LNCaP clone FGC (cell line): ENCODE results near the gene ACOT6.
"Not testable (repeated sequence)": the region's sequence is repeated elsewhere in the genome, so short reads cannot be mapped to it uniquely, and the experiment has no call there.

Experiments
- DNase-seq: peaks from one replicate; pipeline ENCODE4 v3.0.0-alpha.2; 2011; ENCODE audit warnings: low read depth
- H3K4me3 ChIP-seq: 2 replicates; pipeline ENCODE4 v1.5.1; 2011; ENCODE audit warnings: mild to moderate bottlenecking, low read depth, low read length, control low read depth
- TF ChIP-seq, protein P1 (sequence below): IDR thresholded peaks from 2 replicates; pipeline ENCODE4 v1.5.1; 2012; ENCODE audit warnings: mild to moderate bottlenecking; ENCODE audit not compliant: control insufficient read depth, insufficient read depth; ENCODE audit errors: extremely low read depth

ACOT6 gene, protein sequence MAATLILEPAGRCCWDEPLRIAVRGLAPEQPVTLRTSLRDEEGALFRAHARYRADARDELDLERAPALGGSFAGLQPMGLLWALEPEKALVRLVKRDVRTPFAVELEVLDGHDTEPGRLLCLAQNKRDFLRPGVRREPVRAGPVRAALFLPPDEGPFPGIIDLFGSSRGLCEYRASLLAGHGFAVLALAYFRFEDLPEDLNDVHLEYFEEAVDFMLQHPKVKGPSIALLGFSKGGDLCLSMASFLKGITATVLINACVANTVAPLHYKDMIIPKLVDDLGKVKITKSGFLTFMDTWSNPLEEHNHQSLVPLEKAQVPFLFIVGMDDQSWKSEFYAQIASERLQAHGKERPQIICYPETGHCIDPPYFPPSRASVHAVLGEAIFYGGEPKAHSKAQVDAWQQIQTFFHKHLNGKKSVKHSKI

DNA sequence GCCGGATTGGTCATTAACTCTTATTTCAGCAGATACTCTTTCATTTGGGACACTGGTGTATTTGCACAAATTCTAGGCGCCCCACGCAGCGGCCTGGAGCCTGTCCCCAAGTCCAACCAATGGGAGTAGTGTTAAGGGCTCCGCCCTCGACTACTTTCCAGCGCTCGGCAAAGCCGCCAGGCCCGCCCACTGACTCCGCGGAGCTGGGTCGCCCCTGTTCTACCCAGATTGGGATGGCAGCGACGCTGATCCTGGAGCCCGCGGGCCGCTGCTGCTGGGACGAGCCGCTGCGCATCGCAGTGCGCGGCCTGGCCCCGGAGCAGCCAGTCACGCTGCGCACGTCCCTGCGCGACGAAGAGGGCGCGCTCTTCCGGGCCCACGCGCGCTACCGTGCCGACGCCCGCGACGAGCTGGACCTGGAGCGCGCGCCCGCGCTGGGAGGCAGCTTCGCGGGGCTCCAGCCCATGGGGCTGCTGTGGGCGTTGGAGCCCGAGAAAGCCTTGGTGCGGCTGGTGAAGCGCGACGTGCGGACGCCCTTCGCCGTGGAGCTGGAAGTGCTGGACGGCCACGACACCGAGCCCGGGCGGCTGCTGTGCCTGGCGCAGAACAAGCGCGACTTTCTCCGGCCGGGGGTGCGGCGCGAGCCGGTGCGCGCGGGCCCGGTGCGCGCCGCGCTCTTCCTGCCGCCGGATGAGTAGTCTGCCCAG lies at the start of gene ACOT6:
TSS of gene ACOT6 (plus strand) at position 179 of the 707 bp plus-strand sequence. CDS start at position 234, 55 bp downstream.
- no peak for DNase-seq
- H3K4me3 ChIP-seq: no peak within 1 kb of the TSS
- TF ChIP-seq, protein P1, sequence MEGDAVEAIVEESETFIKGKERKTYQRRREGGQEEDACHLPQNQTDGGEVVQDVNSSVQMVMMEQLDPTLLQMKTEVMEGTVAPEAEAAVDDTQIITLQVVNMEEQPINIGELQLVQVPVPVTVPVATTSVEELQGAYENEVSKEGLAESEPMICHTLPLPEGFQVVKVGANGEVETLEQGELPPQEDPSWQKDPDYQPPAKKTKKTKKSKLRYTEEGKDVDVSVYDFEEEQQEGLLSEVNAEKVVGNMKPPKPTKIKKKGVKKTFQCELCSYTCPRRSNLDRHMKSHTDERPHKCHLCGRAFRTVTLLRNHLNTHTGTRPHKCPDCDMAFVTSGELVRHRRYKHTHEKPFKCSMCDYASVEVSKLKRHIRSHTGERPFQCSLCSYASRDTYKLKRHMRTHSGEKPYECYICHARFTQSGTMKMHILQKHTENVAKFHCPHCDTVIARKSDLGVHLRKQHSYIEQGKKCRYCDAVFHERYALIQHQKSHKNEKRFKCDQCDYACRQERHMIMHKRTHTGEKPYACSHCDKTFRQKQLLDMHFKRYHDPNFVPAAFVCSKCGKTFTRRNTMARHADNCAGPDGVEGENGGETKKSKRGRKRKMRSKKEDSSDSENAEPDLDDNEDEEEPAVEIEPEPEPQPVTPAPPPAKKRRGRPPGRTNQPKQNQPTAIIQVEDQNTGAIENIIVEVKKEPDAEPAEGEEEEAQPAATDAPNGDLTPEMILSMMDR: no peak

DNA sequence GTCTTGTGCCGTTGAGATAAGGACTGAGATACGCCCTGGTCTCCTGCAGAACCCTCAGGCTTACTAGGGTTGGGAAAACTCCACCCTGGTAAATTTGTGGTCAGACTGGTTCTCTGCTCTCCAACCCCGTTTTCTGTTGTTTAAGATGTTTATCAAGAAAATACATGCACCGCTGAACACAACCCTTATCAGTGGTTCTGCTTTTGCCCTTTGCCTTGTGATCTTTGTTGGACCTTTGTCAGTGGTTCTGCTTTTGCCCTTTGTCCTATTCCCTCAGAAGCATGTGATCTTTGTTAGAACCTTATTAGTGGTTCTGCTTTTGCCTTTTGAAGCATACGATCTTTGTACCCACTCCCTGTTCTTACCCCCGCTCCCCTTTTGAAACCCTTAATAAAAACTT lies 49.6 kb upstream of the ACOT6 start:
- not testable (repeated sequence) for DNase-seq

DNA sequence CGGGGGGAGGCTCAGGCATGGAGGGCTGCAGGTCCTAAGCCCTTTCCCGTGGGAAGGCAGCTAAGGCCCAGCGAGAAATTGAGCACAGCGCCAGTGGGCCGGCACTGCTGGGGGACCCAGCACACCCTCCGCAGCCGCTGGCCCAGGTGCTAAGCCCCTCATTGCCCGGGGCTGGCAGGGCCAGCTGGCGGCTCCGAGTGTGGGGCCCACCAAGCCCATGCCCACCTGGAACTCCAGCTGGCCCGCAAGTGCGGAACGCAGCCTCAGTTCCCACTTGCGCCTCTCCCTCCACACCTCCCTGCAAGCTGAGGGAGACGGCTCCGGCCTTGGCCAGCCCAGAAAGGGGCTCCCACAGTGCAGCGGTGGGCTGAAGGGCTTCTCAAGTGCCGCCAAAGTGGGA lies 45.9 kb upstream of the ACOT6 start:
- H3K4me3 ChIP-seq, DNase-seq: not testable (repeated sequence)

More for the DNA sequence above, 49.6 kb upstream of the ACOT6 start:
- not testable (repeated sequence) for H3K4me3 ChIP-seq

DNA sequence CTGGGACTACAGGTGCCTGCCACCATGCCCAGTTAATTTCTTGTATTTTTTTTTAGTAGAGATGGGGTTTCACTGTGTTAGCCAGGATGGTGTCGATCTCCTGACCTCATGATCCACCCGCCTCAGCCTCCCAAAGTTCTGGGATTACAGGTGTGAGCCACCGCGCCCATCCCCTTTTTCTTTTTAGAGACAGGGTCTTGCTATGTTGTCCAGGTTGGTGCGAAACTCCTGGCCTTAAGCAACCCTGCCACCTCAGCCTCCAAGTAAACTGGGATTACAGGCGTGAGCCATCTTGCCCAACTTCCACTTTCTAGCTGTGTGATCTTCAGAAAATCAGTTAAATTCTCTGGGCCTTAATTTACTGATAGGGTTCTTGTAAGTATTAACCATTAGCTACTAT lies 45.4 kb upstream of the ACOT6 start:
- H3K4me3 ChIP-seq, DNase-seq: not testable (repeated sequence)

DNA sequence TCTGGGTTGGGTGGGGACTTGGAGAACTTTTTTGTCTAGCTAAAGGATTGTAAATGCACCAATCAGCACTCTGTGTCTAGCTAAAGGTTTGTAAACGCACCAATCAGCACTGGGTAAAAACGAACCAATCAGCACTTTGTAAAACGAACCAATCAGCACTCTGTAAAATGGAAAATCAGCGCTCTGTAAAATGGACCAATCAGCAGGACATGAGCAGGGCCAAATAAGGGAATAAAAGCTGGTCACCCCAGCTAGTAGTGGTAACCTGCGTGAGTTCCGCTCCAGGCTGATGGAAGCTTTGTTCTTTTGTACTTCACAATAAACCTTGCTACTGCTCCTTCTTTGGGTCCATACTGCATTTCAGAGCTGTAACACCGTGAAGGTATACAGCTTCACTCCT lies 45.0 kb upstream of the ACOT6 start:
- no peak overlapping the region for H3K4me3 ChIP-seq
- TF ChIP-seq, protein P1: no peak
- DNase-seq: no peak

DNA sequence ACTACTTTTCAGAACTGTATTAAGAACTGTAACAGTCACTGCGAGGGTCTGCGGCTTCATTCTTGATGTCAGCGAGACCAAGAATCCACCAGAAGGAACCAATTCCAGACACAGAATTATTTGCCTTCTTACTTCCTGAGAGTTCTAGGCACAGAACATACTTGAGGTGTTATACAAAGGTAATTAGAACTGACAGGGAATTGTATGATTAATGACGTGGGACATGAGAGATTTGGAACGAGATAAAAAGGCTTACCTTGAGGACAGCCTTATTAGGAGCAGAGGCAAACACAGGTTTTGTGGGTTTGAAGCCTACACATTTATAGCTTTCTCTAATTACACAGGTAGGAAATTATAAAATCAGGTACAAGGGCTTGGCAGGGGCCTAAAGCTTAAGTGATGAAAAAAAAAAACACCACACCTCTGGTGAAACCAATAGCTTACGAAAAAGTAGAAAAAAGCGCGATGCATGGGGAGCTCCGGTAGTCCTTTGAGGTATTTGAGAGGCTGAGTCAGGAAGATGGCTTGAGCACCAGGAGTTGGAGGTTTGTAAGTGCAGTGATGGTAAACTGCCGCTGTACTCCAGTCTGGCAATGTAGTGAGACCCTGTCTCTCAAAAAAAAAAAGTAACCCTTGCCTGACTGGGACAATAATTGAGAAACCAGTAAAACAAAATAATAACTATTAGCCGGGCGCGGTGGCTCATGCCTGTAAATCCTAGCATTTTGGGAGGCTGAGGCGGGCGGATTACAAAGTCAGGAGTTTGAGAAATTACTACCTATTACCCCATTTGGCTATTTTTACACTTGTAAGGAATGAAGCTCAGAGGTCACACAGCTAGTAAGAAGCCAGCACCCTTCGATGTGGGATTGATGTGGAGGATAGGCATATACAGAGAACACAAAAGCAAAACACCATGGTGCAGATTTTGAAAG lies 44.1 kb upstream of the ACOT6 start:
- TF ChIP-seq, protein P1: no peak
- no peak for DNase-seq
- H3K4me3 ChIP-seq: peak overlapping the region; percentile 59

DNA sequence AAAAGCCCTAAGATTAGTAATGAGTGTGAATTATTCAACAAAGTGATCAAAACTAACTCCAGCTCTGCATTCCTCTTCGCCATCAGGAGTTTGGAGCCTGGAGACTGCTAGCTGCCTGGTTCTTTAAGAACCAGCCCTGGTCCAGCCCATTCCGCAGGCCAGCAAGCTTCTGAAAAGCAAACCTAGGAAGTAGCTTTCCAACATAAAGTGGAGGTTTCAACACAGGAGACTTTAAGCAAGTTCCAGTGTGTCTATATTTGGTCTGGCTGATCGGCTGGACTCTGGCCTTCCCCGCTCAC lies 43.5 kb upstream of the ACOT6 start:
- not testable (repeated sequence) for DNase-seq

DNA sequence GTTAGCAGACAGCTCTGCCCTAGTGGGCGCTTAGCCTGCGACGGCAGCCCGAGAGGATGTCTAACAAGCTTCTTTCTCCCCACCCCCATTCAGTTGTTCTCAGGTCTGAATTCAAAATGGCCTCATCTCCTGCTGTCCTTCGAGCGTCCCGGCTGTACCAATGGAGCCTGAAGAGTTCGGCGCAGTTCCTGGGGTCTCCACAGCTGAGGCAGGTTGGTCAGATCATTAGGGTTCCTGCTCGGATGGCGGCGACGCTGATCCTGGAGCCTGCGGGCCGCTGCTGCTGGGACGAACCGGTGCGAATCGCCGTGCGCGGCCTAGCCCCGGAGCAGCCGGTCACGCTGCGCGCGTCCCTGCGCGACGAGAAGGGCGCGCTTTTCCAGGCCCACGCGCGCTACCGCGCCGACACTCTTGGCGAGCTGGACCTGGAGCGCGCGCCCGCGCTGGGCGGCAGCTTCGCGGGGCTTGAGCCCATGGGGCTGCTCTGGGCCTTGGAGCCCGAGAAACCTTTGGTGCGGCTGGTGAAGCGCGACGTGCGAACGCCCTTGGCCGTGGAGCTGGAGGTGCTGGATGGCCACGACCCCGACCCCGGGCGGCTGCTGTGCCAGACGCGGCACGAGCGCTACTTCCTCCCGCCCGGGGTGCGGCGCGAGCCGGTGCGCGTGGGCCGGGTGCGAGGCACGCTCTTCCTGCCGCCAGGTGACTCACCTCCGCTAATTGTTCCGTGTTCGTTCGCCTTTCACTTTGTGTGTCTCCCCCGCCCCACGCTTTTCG lies 42.9 kb upstream of the ACOT6 start, which contains the start of gene ACOT2:
TSS of gene ACOT2 (plus strand) at position 29 of the 774 bp plus-strand sequence. CDS start at position 57, 28 bp downstream.
- TF ChIP-seq, protein P1: 0 out of 2 replicates have a peak, but pooled peaks have one; percentile 9
- peak within 1 kb of the TSS; percentile 59 for H3K4me3 ChIP-seq
- peak; percentile 79 for DNase-seq

More for the DNA sequence above, 43.5 kb upstream of the ACOT6 start:
- peak overlapping the region; percentile 59 for H3K4me3 ChIP-seq
